HG03354 (cell line): ENCODE results near the gene ANKFN1.

Experiments
- ATAC-seq: cut with Tn5 transposase; IDR thresholded peaks from one replicate; pipeline ENCODE4 v1.9.1; 2021; ENCODE audit warnings: mild to moderate bottlenecking; ENCODE audit not compliant: unreplicated experiment, poor library complexity, severe bottlenecking

The ANKFN1 gene, protein sequence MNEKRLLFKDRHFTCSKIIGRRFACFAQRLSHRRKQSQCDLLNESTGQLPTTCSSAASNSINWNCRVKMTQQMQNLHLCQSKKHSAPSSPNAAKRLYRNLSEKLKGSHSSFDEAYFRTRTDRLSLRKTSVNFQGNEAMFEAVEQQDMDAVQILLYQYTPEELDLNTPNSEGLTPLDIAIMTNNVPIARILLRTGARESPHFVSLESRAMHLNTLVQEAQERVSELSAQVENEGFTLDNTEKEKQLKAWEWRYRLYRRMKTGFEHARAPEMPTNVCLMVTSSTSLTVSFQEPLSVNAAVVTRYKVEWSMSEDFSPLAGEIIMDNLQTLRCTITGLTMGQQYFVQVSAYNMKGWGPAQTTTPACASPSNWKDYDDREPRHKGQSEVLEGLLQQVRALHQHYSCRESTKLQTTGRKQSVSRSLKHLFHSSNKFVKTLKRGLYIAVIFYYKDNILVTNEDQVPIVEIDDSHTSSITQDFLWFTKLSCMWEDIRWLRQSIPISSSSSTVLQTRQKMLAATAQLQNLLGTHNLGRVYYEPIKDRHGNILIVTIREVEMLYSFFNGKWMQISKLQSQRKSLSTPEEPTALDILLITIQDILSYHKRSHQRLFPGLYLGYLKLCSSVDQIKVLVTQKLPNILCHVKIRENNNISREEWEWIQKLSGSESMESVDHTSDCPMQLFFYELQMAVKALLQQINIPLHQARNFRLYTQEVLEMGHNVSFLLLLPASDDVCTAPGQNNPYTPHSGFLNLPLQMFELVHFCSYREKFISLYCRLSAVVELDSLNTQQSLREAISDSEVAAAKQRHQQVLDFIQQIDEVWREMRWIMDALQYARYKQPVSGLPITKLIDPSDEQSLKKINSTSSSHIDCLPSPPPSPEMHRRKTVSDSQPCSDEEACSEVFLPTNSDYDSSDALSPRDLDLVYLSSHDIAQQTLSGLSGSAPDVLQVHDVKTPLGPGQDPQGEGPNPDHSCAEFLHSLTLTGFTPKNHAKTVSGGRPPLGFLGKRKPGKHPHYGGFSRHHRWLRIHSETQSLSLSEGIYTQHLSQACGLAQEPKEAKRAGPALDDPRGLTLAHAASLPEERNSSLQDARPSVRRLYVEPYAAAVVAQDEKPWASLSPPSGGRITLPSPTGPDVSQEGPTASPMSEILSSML

DNA sequence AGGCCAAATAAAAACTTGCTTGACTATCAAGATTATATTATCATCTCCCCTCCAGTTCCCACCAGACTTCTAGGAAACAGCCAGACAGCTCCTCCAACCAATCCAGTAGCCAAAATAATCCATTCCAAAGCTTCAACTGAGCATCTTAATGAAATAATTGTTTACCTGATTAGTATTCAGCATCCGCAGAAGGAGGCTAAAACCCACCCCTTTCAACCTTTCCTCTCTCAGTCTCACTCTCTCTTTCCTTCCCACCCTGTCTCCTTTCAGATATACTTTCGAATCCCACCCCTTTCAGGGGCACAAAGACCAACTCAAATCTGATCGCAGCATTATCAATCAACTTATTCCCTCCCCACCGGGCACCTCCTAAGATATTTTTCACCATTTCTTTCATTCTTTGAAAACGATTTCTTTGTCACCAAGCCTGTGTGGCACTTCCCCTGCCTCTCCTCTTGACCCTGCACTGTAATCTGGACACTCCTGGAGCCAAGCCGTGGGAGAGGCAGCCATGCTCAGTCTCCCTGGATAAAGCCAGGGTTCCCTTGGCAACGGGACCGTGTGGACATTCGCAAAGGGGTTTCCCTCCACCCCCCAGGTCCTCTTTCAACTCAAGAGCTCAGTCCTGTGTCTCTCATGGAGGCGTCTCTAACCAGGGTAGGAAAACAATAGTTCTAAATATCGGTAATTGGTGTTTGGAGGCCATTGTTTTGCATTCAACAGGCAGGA lies at the start of gene ANKFN1:
ANKFN1 (plus strand) TSS at position 602 of the 729 bp plus-strand sequence. CDS start 59,193 bp downstream, outside the sequence.
- ATAC-seq: no peak

DNA sequence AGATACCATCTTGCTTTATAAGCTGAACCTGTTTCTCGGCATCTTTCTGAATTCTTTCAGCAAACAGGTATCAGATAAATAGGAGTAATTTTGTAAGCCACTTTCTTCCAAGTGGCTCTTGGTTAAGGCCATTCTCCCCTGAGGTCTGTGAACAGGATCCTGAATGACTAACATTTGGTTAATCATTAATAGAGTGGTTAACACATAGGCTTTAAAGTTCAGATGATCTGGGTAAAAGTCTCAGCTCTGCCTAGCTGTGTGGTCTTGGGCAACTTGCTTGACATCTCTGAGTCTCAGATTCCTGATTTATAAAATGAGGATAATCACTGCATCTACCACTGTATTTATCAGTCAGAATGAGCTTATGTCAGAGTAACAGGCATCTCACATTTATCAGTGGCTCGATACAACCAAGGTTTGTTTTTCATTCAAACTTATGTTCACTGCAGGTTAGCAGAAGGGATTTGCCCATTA lies 44.4 kb upstream of the ANKFN1 start:
- ATAC-seq: peak; percentile 86

DNA sequence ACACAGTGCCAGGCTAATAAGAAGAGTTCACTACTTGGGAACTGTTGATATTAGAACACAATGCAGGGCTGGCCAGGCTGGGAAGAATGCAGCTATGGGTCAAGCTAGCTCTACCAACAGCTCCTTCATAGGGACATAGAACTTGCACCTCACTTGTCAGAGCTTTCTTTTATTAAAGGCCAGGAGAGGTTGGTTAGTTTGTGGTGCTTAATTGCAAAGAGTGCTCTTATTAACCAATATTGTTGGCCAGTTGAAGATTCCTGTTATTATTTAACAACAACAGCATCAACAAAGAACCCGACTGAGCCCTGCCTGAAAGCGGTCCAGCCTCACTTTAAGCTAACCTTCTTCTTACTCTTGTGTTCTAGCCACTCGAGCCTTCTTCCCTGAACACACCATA lies 43.4 kb upstream of the ANKFN1 start:
- no peak for ATAC-seq

DNA sequence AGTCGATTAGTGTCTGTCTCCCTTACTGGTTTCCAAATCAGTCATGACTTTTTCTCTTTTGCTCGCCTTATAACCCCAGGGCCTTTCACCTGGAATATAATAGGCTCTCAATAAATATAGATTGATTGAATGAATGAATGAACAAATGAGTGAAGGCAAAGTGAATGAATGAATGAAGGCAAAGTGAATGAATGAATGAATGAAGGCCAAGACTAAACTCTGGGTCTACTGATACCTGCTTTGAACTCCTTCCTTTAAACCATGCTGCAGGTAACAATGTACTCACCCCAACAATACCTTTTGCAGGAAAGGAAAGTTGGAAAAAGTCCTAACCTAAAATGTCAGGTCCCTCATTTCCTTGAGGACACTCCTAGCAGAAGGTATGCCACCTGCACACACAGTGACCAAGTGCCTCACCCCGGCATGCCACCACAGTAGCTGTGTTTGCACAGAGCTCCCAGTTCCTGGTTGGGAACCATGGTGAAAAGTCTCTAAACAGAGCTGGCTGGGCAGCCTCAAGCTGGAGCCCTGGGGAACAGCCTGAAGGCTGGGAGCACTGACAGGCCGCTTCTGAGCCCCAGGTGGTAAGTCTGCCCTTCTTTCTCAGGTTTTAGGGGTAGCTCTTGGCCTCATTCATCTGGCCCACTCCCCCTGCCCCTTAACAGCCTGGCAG lies 42.7 kb upstream of the ANKFN1 start:
- ATAC-seq: no peak

DNA sequence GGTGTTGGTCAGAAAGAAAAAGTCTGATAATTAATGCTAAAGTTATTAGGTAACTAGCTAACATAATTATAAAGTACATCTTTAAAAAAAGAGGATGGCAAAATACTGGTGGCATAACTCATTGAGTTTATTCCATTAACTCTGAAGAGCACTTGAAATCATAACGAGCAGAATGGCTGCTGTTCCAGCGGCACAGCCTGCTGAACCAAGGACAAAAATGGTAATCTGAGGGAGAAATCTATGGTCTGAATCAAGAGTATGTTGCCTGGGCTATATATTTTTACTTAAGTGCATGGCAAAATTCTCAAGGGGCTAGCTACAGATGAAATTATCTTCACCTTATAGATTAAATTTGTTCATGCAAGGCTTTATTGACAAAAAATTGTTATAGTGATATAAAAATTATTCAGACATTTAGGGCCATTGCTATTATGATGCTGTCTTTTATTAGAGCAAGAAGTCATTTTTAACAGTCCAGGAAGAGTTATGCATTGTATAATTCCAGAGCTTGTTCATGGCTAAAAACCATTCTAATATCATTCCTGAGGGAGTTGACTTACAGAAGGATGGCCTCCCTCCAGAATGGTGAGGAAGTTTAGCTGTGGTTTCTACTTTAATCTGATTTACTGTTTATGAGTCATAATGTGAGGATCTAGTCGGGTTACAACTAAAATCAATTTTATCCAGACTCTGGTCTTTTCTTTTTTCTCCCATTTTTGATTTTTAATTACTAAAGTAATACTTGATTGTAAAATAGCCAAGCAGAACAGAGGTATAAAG lies 41.4 kb upstream of the ANKFN1 start:
- no peak for ATAC-seq

DNA sequence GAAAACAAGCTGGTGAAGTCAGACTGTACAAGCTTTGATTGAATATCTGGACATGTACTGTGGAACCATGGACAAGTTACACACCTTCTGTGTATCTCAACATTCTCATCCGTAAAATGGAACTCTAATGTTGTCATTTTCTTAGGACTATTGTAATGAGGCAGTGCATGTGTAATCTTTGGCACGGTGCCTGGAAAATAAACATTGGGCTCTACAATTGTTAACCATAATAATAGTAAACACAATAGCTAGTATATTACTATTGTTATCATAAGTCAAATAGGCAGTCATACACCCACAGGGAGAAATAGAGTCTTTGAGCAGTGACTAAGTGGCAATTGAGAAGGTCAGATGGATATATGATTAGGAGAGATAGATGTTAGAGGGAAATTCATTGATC lies 39.8 kb upstream of the ANKFN1 start:
- ATAC-seq: no peak

DNA sequence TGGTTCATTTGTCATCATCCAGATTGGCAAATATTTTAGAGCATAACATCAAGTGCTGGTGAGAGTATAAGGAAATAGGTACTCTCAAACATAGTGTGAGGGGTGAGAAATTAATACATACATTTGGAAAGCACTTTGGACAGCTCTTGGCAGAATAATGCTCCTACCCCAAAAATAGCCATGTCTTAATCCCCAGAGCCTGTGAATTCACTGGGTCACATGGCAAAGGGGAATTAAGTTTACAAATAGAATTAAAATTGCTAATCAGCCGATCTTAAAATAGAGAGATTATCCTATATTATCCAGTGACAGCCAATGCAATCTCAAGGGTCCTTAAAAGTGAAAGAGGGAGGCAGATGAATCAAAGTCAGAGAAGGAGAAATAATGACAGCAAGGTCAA lies 38.8 kb upstream of the ANKFN1 start:
- no peak for ATAC-seq

DNA sequence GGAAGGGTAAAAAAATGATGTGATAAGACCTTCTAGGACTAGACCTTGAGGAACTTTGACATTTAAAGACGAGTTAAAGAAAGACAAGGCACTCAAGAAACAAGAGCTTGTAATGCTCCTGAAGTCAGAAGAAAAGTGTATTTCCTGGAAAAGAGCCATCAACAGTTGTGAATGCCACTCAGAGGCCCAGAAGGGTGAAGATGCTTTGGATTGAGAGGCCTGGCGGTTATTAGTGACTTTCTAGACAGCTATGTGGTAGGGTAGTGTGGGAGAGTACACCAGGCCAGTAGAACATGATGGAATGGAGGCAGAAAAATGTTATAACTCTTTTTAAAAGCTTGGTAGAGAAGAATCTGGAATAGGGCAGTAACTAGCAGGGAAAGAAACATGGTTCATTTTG lies 34.1 kb upstream of the ANKFN1 start:
- no peak for ATAC-seq

DNA sequence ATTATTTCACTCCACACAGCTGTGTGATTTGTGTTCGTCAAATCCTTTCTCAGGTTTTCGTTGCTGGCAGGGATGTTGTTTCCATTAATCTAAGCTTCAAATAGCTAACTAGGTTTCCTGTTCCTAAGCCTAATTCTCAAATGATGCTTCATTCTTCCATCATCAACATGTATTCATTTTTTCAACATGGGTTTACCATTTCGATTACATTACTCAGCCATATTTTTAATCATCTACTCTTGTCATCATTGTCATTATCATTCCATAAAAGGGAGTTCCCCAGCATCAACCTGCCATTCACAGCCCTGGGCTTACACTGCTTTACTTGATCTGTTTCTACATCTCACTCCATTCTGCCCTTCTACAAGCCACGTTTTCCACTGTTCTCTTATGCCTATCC lies 33.3 kb upstream of the ANKFN1 start:
- ATAC-seq: no peak

DNA sequence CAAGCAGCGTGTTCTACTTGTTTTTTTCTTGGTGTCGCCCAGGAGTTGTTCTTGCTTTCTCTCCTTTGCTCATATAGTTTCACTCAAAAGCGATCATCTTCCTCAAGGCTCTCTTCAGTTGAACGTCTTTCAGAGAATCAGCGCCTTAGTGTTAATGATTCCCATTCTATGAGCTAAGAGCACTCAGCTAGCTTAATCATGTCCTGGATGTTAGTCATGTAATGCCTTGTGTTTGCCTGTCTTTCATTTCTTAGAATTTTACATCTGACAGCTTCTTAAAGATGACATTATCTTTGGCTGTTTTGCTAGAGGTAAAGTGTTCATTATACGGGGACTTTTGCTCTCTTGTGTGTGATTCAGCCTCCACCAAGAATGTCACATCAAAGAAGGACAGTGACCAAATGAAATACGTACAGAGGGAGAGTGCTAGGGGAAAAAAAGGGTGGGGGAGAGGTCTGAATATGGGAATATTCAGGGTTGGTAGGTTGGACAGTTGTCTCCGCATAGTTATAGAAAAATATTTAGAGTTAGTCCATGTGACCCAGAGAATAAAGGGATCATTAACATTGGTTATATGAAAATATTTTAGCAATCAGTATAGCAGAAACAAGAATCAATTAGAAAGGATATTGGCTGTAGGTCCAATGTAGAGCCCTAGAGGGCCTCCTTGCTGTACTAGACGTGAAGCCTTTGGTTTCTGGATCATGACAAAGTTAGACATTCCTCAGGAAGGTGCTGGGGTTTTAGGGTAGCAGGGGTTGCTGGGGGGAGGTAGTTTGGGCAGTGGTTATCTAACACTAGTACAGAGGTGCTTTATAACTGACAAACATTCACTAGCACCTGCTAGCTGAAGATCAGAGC lies 31.9 kb upstream of the ANKFN1 start:
- no peak for ATAC-seq

DNA sequence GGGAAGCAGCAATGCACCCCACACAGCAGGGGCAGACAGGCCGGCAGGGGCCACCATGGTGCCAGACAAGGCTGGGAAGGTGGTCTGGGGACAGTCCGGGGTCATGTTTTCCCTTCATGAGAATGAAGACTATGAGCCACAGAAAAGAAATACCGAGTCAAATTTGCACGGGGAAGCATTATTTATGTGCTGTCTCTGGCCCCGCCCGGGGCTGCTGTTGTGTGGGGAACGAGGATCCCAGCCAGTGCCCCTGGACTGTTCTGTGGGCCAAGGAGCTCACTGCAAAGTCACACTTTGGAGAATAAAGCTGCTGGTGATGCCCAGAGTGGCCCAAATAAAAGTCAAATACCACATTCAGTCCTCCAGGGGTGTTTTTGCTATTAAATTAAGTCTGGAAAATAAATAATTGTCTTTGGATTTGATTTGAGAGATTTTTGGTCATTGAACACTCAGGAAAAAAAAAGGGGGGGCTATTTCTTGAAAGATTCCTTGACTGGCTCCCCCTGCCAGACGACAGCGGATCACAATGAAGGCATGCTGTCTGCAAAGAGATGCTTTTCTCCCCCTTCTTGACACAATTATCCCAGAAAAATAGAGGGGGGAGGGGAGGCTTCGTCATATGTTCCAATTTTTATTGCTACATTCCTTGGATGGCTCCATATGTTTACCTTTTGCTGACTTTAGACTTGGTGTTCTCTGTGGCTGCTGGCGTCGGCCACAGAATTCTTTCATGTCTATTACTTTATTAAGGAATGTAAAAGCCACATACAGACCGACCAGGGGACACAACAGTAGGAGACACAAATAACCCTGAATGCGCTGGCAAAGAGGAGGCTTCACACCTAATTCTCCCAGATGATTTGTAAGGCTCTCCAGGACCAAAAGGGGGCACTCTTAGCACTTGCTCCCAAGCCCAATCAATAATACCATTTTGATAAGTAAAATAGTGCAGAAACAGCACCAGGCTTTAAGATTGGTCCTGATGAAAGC lies 27.1 kb upstream of the ANKFN1 start:
- no peak for ATAC-seq

DNA sequence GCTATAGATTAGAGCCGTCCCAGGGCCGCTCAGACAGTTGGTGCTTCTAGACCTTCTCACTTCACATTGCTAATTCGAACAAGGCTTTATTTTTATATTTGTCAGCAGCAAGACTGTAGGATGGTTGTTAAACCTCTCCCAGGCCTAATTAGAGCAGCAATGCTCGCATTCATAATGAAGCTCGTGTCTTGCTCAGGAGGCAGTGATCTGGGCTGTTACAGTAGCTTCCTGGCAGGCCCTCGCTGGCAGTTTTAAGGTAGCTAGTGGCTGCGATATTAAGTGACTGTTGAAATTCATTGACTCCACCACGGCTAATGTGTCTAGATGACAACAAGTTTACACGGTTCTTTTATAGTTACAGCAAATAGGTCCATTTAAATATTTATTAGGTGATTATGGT lies 23.2 kb upstream of the ANKFN1 start:
- no peak for ATAC-seq

DNA sequence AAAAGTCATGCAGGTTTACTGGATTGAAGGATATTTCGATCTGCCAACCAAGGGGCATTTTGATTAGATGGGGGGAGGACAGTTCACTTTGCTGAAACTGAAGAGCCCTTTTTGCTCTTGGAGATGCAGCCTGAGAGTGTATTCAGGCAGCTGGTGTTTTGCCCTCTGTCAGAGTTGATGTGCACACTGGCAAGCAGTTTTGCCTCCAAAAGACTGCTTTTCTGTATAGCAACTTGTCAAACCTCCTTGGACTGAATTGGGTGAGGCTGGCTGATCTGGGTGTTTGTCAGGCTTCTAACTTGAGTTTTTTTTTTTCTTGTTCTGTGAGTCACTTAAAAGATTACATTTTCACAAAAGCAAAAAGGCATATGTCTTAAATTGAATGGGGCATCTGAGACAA lies 22.6 kb upstream of the ANKFN1 start:
- no peak for ATAC-seq

DNA sequence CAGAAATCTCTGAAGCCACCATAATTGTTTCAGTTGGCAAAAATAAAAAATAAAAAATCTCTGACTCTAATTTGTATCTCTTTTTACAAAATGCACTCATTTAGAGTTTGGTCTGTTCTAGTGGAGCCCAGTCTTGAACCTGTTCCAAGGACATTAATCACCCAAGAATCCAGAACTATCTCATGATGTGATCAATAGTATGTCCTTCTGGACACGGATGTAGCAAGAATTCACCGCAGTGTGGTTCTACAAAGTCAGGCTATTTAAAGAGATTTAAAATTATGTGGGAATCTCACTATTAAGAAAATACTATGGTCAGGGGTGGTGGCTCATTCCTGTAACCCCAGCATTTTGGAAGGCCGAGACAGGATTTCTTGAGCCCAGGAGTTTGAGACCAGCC lies 21.8 kb upstream of the ANKFN1 start:
- no peak for ATAC-seq

DNA sequence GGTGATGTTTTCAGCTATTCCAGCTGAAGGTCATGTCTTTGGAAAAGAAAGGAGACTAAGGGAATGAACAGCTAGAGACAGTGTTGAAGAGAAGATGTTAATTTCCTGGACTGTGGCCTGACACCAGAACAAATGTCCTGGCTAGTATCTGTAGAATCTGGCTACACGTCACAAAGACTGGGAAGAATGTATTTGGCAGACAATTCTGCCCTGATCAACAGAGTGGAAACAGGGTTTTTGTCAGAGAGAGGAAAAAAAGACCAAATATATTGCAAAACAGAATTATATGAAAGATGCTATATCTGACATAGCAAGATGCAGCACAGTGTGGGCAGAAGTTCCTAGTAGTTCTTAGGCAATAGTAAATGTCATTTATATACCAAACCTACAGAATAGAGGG lies 17.0 kb upstream of the ANKFN1 start:
- no peak for ATAC-seq

DNA sequence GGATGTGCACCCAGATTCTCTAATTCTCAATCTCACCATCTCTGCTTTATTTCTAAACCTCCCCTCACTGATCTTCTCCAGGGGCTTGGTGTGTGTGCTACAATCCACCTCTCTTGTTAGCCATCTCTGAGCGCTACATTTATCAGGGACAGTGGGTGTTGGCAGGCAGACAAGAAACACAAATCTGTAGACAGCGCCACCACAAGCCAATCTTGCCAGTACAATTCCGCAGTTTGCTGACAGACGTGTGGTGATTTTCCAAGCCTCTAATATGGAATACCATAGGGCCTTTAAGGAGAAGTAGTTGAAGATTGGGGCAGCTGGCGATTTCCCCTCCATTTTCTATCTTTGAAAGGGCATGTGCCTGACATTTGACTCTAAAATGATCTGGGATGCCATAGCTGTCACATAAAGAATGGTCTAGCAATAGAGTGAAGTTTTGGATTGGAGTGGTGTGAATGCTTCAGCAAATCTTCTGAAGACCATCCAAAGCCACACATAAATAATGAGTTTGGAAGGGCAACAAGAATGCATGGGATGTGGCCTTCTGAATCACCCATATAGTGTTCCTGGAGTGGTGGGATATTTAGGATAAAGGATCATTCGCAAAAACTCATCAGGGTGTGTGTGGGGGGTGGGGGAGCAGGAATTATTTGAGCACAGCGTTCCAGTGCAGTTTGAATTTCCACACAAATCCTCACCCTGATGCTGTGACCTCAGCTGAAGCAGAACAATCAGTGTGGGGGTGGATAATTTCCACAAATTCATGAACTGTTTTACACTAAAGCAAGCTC lies 12.0 kb upstream of the ANKFN1 start:
- no peak for ATAC-seq
